Head of caudate nucleus (tissue), 42 donors: ENCODE results near the gene KCNK7.
A peak's percentile ranks its signal among the peaks of the same experiment; 100 is the strongest.

Experiments
- DNase-seq, 42 donors: peaks; one replicate each; pipeline versions ENCODE4 v3.0.0 to v3.0.0-alpha.2; 2020 to 2021; ENCODE audit warnings: mixed read lengths in 7 of 42
- intact Hi-C: fragments of 100-400 bp; cut with DNase I; formaldehyde crosslinking; loops from one replicate; pipeline ENCODE4 v1.15.0; 2022

KCNK7 gene

GRCh38 chr11:65553301-65554001 is 42.1 kb downstream of the KCNK7 start:
- intact Hi-C loops, result no loop called here
- no peak for DNase-seq

- intact Hi-C loops, result no loop called here
- DNase-seq, result no peak
Observed at GRCh38 chr11:65552388-65552951, 43.1 kb downstream of the KCNK7 start.

- intact Hi-C loops, result no loop called here
- peak in 26 of 42 donors; percentile 27 to 76 (median 62) for DNase-seq
Observed at GRCh38 chr11:65551572-65552387, 43.8 kb downstream of the KCNK7 start.

GRCh38 chr11:65549096-65549495 is 46.5 kb downstream of the KCNK7 start:
- DNase-seq, result no peak
- intact Hi-C loops, result no loop called here

- DNase-seq, result peak in 1 of 42 donors; percentile 23
- intact Hi-C loops, result no loop called here
Observed at GRCh38 chr11:65548395-65548794, 47.2 kb downstream of the KCNK7 start.

GRCh38 chr11:65547446-65548125 is 48.0 kb downstream of the KCNK7 start:
- intact Hi-C loops, result no loop called here

GRCh38 chr11:65546217-65546958 is 49.2 kb downstream of the KCNK7 start:
- intact Hi-C loops, result no loop called here
- DNase-seq, result peak in 41 of 42 donors; percentile 45 to 84 (median 71)

More at GRCh38 chr11:65547446-65548125, 48.0 kb downstream of the KCNK7 start:
- DNase-seq, result no peak

GRCh38 chr11:65545853-65546216 is 49.8 kb downstream of the KCNK7 start:
- intact Hi-C loops, result no loop called here
- DNase-seq, result no peak
